SK-N-SH treated with all-trans-retinoic acid at 6 μM for 48 hours (cell line): ENCODE measurements around the gene CHMP6.
"Not testable (repeated sequence)": the region's sequence is repeated elsewhere in the genome, so short reads cannot be mapped to it uniquely, and the experiment has no call there.

Source experiments
- SNAI2 ChIP-seq: fragments of 250-450 bp; sonication (Bioruptor Pico); IDR thresholded peaks from 2 replicates; pipeline ENCODE4 v1.5.0; 2020; ENCODE audit warnings: mild to moderate bottlenecking, moderate library complexity
- TOX ChIP-seq: fragments of 250-450 bp; sonication (Bioruptor Pico); IDR thresholded peaks from 2 replicates; pipeline ENCODE4 v1.8.0; 2021; ENCODE audit warnings: mild to moderate bottlenecking, moderate library complexity, borderline replicate concordance
- ZC3H10 ChIP-seq: fragments of 250-450 bp; sonication (Bioruptor Pico); IDR thresholded peaks from 2 replicates; pipeline ENCODE4 v1.5.1; 2021; ENCODE audit warnings: mild to moderate bottlenecking, moderate library complexity
- ZFP3 ChIP-seq: fragments of 250-450 bp; sonication (Bioruptor Pico); IDR thresholded peaks from 2 replicates; pipeline ENCODE4 v1.5.0; 2020; ENCODE audit warnings: mild to moderate bottlenecking, moderate library complexity
- ZFP30 ChIP-seq: fragments of 450-650 bp; formaldehyde crosslinking; IDR thresholded peaks from 2 replicates; pipeline ENCODE4 v1.5.0; 2022; ENCODE audit warnings: mild to moderate bottlenecking, moderate library complexity
- ZNF70 ChIP-seq: fragments of 450-650 bp; formaldehyde crosslinking; IDR thresholded peaks from 2 replicates; pipeline ENCODE4 v1.5.0; 2020; ENCODE audit warnings: mild to moderate bottlenecking, moderate library complexity
- TF ChIP-seq, protein P1 (sequence below): fragments of 250-450 bp; sonication (Bioruptor Pico); IDR thresholded peaks from 2 replicates; pipeline ENCODE4 v1.8.0; 2021; ENCODE audit warnings: low read depth, mild to moderate bottlenecking, moderate library complexity, borderline replicate concordance
- TF ChIP-seq, protein P2 (sequence below): fragments of 250-450 bp; sonication (Bioruptor Pico); IDR thresholded peaks from 2 replicates; pipeline ENCODE4 v1.5.0; 2020; ENCODE audit warnings: mild to moderate bottlenecking, moderate library complexity
- TF ChIP-seq, protein P3 (sequence below): fragments of 250-450 bp; sonication (Bioruptor Pico); IDR thresholded peaks from 2 replicates; pipeline ENCODE4 v1.5.1; 2020; ENCODE audit warnings: low read depth, mild to moderate bottlenecking, moderate library complexity

DNA sequence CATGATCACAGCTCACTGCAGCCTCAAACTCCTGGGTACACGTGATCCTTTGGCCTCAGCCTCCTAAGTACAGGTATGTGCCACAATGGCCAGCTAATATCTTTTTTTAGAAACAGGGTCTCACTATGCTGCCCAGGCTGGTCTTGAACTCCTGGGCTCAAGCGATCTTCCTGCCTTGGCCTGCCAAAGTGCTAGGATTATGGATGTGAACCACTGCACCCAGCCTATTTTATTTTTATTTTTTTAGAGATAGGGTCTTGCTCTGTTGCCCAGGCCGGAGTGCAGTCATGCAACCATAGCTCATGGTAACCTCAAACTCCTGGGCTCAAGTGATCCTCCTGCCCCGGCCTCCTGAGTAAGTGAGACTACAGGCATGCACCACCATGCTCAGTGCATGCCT is 25.7 kb downstream of the CHMP6 start:
- TF ChIP-seq, protein P1, sequence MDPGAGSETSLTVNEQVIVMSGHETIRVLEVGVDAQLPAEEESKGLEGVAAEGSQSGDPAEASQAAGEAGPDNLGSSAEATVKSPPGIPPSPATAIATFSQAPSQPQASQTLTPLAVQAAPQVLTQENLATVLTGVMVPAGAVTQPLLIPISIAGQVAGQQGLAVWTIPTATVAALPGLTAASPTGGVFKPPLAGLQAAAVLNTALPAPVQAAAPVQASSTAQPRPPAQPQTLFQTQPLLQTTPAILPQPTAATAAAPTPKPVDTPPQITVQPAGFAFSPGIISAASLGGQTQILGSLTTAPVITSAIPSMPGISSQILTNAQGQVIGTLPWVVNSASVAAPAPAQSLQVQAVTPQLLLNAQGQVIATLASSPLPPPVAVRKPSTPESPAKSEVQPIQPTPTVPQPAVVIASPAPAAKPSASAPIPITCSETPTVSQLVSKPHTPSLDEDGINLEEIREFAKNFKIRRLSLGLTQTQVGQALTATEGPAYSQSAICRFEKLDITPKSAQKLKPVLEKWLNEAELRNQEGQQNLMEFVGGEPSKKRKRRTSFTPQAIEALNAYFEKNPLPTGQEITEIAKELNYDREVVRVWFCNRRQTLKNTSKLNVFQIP (CRISPR knock-in tag), result not testable (repeated sequence)
- TF ChIP-seq ZC3H10, SNAI2, ZFP30, ZFP3, TOX, ZNF70 (CRISPR knock-in tag): not testable (repeated sequence)
- TF ChIP-seq, protein P2, sequence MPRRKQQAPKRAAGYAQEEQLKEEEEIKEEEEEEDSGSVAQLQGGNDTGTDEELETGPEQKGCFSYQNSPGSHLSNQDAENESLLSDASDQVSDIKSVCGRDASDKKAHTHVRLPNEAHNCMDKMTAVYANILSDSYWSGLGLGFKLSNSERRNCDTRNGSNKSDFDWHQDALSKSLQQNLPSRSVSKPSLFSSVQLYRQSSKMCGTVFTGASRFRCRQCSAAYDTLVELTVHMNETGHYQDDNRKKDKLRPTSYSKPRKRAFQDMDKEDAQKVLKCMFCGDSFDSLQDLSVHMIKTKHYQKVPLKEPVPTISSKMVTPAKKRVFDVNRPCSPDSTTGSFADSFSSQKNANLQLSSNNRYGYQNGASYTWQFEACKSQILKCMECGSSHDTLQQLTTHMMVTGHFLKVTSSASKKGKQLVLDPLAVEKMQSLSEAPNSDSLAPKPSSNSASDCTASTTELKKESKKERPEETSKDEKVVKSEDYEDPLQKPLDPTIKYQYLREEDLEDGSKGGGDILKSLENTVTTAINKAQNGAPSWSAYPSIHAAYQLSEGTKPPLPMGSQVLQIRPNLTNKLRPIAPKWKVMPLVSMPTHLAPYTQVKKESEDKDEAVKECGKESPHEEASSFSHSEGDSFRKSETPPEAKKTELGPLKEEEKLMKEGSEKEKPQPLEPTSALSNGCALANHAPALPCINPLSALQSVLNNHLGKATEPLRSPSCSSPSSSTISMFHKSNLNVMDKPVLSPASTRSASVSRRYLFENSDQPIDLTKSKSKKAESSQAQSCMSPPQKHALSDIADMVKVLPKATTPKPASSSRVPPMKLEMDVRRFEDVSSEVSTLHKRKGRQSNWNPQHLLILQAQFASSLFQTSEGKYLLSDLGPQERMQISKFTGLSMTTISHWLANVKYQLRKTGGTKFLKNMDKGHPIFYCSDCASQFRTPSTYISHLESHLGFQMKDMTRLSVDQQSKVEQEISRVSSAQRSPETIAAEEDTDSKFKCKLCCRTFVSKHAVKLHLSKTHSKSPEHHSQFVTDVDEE (CRISPR knock-in tag), result not testable (repeated sequence)
- TF ChIP-seq, protein P3, sequence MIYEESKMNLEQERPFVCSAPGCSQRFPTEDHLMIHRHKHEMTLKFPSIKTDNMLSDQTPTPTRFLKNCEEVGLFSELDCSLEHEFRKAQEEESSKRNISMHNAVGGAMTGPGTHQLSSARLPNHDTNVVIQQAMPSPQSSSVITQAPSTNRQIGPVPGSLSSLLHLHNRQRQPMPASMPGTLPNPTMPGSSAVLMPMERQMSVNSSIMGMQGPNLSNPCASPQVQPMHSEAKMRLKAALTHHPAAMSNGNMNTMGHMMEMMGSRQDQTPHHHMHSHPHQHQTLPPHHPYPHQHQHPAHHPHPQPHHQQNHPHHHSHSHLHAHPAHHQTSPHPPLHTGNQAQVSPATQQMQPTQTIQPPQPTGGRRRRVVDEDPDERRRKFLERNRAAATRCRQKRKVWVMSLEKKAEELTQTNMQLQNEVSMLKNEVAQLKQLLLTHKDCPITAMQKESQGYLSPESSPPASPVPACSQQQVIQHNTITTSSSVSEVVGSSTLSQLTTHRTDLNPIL, result not testable (repeated sequence)
